Astrocyte of the cerebellum (primary cell): ENCODE measurements around the gene SMCO3.

Experiments
- DNase-seq: peaks from one replicate; pipeline ENCODE4 v3.0.0-alpha.2; 2011; ENCODE audit warnings: low read depth
- H3K4me3 ChIP-seq: 2 replicates; pipeline ENCODE4 v1.5.1; 2011; ENCODE audit warnings: mild to moderate bottlenecking, low read depth, low read length, moderate library complexity
- CTCF ChIP-seq: IDR thresholded peaks from 2 replicates; pipeline ENCODE4 v1.5.1; 2012; ENCODE audit warnings: low read length, low read depth, moderate library complexity, mild to moderate bottlenecking; ENCODE audit errors: missing control alignments
- in situ Hi-C: cut with HindIII; loops from 2 replicates; pipeline ENCODE4 v1.10.0; 2017; ENCODE audit warnings: low sequenced_read_pairs

The SMCO3 gene

DNA sequence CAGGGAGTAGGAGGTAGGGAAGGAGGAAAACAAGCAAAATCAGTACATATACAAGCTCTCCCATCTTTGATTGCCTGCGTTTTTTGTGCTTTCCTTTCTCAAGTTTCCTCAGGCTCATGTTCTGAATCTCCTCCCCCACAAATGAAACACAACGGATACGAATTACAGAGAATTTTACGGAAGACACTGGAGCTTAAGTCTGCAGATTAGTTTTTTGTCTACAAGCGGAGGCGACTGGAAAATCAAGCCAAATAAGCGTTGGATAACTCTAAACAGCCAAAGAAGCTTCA is 11.3 kb downstream of the SMCO3 start:
- in situ Hi-C loops = no loop called here
- TF ChIP-seq CTCF = no peak
- no peak for DNase-seq
- peak overlapping the region; percentile 87 for H3K4me3 ChIP-seq

GRCh38 chr12:14802247-14802646 is 11.7 kb downstream of the SMCO3 start:
- no peak for DNase-seq
- in situ Hi-C loops = no loop called here
- no peak for TF ChIP-seq CTCF
- peak overlapping the region; percentile 87 for H3K4me3 ChIP-seq

- H3K4me3 ChIP-seq = no peak overlapping the region
- TF ChIP-seq CTCF = no peak
- in situ Hi-C loops = no loop called here
- DNase-seq = no peak
Observed at GRCh38 chr12:14795028-14795448, 18.9 kb downstream of the SMCO3 start.

DNA sequence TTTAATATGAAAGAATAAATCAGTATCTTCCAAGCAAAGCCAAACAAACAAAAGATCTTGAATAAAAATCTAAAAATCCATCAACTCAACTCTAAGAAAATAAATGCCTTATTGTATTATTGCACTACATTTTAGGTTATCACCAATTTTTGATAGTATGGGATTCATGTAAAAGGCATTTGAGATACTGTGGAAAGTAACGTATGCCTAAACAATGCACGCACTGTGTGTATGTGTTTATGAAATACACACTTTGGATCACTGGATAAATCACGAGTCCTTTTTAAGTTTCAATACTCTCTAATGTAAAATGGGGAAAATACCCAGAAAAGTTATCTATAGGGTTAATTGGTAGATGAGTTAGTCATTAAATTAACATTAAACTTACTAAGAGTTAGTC is 28.4 kb downstream of the SMCO3 start:
- in situ Hi-C loops = no loop called here

DNA sequence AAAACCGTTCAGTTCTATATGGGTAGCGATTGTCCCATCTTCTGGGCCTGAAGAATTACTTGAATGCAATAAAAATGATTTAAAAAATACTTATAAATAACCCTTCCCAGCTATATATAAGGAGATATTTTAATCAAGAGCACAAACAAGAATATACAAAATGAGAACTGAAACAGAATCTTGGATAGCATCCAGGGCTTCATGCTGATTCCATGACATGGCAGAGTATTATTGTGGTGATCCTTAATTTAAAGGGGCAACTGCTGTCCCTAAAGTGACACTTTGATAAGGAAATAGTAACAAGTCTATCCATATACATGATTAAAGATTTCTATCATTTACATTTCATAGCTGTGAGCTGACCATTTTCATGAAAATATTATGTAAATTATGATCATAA is 29.5 kb downstream of the SMCO3 start:
- in situ Hi-C loops = no loop called here
- no peak overlapping the region for H3K4me3 ChIP-seq
- TF ChIP-seq CTCF = no peak
- DNase-seq = no peak

More for the DNA sequence above, 28.4 kb downstream of the SMCO3 start:
- TF ChIP-seq CTCF = no peak
- DNase-seq = no peak
- H3K4me3 ChIP-seq = no peak overlapping the region

DNA sequence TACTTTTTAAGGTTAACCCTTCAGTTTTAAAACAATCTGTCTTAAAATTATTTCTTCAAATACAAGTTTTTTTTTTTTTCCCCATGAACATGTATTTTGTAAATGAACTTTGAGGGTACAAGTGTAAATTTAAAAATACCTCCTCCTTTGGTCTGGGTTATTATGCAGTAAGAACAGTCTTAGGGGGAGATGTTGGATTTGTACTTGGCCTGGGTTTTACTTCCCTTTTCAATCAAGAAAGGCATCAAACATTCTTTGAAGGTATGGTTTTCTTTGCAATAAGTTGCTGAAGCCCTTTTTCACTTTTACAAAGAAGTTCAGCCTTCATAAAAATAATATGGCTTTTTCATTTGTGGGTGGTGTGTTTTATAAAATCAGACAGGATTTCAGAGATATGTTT is 31.2 kb downstream of the SMCO3 start:
- no peak overlapping the region for H3K4me3 ChIP-seq
- no peak for TF ChIP-seq CTCF
- in situ Hi-C loops = no loop called here
- DNase-seq = no peak

DNA sequence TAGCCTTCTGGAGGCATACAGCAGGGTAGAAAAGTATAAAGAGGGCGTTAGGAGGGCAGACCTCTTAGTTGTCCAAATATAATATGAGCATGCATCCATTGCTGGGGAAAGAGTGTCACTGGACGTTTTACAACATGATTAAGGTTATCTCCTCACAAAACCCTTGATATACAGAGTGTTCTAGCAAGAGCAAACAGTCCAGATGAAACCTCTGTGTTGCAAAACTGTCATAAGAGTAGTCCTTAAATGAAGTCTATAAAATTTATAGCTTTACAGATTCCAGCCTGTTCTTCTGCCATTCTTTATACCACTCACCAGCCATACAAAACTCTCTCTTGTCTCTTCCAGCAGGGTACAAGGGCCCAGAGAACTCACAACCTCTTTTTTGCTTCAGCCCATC is 32.4 kb downstream of the SMCO3 start:
- in situ Hi-C loops = no loop called here
- no peak overlapping the region for H3K4me3 ChIP-seq
- TF ChIP-seq CTCF = no peak
- DNase-seq = no peak
